ENCODE data around the gene DSE.

DNA sequence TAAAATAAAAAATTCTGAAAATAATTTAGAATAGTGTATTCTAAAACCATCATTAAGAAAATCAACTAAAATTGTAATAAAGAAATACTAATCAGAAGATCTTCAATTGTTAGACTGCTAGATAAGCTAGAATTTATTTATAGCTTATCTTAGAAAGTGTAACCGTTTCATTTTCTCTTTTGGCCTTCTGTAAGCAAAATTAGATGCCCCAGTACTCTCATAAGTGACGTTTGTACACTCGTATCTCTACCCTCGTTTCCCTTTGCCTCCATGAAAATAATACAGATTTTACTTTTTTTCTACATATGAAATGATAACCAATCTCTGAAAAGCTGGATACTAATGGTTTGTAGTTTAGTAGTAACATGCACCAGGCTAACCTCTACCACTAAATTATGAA lies 19.8 kb downstream of the DSE start:
- TF ChIP-seq, protein P1, sequence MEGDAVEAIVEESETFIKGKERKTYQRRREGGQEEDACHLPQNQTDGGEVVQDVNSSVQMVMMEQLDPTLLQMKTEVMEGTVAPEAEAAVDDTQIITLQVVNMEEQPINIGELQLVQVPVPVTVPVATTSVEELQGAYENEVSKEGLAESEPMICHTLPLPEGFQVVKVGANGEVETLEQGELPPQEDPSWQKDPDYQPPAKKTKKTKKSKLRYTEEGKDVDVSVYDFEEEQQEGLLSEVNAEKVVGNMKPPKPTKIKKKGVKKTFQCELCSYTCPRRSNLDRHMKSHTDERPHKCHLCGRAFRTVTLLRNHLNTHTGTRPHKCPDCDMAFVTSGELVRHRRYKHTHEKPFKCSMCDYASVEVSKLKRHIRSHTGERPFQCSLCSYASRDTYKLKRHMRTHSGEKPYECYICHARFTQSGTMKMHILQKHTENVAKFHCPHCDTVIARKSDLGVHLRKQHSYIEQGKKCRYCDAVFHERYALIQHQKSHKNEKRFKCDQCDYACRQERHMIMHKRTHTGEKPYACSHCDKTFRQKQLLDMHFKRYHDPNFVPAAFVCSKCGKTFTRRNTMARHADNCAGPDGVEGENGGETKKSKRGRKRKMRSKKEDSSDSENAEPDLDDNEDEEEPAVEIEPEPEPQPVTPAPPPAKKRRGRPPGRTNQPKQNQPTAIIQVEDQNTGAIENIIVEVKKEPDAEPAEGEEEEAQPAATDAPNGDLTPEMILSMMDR (conservative IDR thresholded peaks at IDR 0.05) = no peak
- TF ChIP-seq ZFX (IDR thresholded peaks at IDR 0.05) = no peak

Data from C4-2B (cell line).